GM12865 (cell line): ENCODE measurements around the gene GULP1.

ENCODE experiments used
- DNase-seq: peaks from one replicate; pipeline ENCODE4 v3.0.0; 2010; ENCODE audit warnings: low read depth
- H3K4me3 ChIP-seq: 2 replicates; pipeline ENCODE4 v1.5.1; 2011; ENCODE audit warnings: mild to moderate bottlenecking, low read depth, low read length, control low read depth
- CTCF ChIP-seq: IDR thresholded peaks from 2 replicates; pipeline ENCODE4 v1.5.1; 2011; ENCODE audit warnings: low read length, control low read depth, low read depth, inconsistent platforms; ENCODE audit not compliant: insufficient read depth; ENCODE audit errors: missing control alignments

GULP1 gene

GRCh38 chr2:188382107-188382506, 90.4 kb downstream of the GULP1 start:
- DNase-seq, result no peak

GRCh38 chr2:188383158-188383557, 91.5 kb downstream of the GULP1 start:
- H3K4me3 ChIP-seq, result no peak overlapping the region
- TF ChIP-seq CTCF, result no peak
- no peak for DNase-seq

More at GRCh38 chr2:188382107-188382506, 90.4 kb downstream of the GULP1 start:
- TF ChIP-seq CTCF, result no peak
- no peak overlapping the region for H3K4me3 ChIP-seq

GRCh38 chr2:188385857-188386256, 94.2 kb downstream of the GULP1 start:
- no peak overlapping the region for H3K4me3 ChIP-seq
- TF ChIP-seq CTCF, result no peak
- DNase-seq, result no peak

- no peak for DNase-seq
- no peak overlapping the region for H3K4me3 ChIP-seq
- no peak for TF ChIP-seq CTCF
Measured at GRCh38 chr2:188388831-188389230, 97.2 kb downstream of the GULP1 start.

GRCh38 chr2:188391354-188391753, 99.7 kb downstream of the GULP1 start:
- no peak for DNase-seq
- H3K4me3 ChIP-seq, result no peak overlapping the region
- TF ChIP-seq CTCF, result no peak

GRCh38 chr2:188394931-188395472, 103.3 kb downstream of the GULP1 start:
- no peak for DNase-seq
- no peak overlapping the region for H3K4me3 ChIP-seq
- no peak for TF ChIP-seq CTCF
